ENCODE results near the gene TIAM1.

DNA sequence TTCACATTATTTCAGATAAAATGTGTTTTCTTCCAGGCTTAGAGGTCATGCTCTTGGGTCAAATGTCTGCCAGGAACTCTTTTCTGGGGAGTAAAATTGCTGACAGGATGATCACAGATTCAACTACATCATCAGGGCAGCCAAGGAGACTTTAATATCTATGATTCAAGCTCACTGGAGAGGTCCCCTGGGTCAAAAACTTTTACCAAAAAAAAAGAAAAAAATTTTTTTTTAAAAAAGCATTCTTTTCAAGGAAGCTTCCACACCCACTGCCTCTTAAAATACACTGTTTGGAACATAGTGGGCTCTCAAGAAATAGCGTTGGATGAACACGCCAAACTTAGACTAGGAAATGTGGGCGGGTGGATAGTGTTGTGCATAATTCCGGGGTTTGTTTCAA is 81.3 kb downstream of the TIAM1 start:
- TF ChIP-seq, protein P1, sequence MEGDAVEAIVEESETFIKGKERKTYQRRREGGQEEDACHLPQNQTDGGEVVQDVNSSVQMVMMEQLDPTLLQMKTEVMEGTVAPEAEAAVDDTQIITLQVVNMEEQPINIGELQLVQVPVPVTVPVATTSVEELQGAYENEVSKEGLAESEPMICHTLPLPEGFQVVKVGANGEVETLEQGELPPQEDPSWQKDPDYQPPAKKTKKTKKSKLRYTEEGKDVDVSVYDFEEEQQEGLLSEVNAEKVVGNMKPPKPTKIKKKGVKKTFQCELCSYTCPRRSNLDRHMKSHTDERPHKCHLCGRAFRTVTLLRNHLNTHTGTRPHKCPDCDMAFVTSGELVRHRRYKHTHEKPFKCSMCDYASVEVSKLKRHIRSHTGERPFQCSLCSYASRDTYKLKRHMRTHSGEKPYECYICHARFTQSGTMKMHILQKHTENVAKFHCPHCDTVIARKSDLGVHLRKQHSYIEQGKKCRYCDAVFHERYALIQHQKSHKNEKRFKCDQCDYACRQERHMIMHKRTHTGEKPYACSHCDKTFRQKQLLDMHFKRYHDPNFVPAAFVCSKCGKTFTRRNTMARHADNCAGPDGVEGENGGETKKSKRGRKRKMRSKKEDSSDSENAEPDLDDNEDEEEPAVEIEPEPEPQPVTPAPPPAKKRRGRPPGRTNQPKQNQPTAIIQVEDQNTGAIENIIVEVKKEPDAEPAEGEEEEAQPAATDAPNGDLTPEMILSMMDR (conservative IDR thresholded peaks at IDR 0.05), result no peak
- no peak for TF ChIP-seq EZH2 (IDR thresholded peaks at IDR 0.05; ENCODE audit: low read depth)

Measured in PC-9 (cell line).